SJSA1 (cell line): ENCODE results near the gene RPL19. TPM values are rescaled to one million over a fixed set of nuclear protein-coding genes. Genes with fewer than 3 reads are reported as not detected.

Source experiments
- DNase-seq, 2 experiments: peaks; one replicate each; pipeline ENCODE4 v3.0.0-alpha.2; 2015 to 2020; ENCODE audit warnings: low spot score in 2 of 2, low read depth in 1 of 2
- H3K27ac ChIP-seq: fragments of 250-450 bp; sonication (Bioruptor Pico); 2 replicates; pipeline ENCODE4 v1.5.1; 2020; ENCODE audit warnings: mild to moderate bottlenecking, moderate library complexity
- H3K27me3 ChIP-seq: fragments of 250-450 bp; sonication (Bioruptor Pico); replicated peaks from 2 replicates; pipeline ENCODE4 v1.5.1; 2020; ENCODE audit warnings: mild to moderate bottlenecking, moderate library complexity
- H3K36me3 ChIP-seq: fragments of 250-450 bp; sonication (Bioruptor Pico); 2 replicates; pipeline ENCODE4 v1.5.1; 2020; ENCODE audit warnings: mild to moderate bottlenecking
- H3K4me1 ChIP-seq: fragments of 250-450 bp; sonication (Bioruptor Pico); replicated peaks from 2 replicates; pipeline ENCODE4 v1.6.1; 2021; ENCODE audit warnings: mild to moderate bottlenecking
- H3K4me3 ChIP-seq: fragments of 250-450 bp; sonication (Bioruptor Pico); 2 replicates; pipeline ENCODE4 v1.5.1; 2020; ENCODE audit warnings: mild to moderate bottlenecking
- H3K9me3 ChIP-seq: fragments of 250-450 bp; sonication (Bioruptor Pico); replicated peaks from 2 replicates; pipeline ENCODE4 v1.5.1; 2020; ENCODE audit warnings: mild to moderate bottlenecking
- total RNA-seq: library from RNA; depleted of rRNA; stranded (reverse); fragments of >200 nt; shearing (Covaris generic); gene quantifications from 2 replicates; pipeline ENCODE4 v1.2.3, GENCODE V29; 2014

RPL19 gene
- total RNA-seq, 1 experiment from 2014 or later, result 1,822 TPM

DNA sequence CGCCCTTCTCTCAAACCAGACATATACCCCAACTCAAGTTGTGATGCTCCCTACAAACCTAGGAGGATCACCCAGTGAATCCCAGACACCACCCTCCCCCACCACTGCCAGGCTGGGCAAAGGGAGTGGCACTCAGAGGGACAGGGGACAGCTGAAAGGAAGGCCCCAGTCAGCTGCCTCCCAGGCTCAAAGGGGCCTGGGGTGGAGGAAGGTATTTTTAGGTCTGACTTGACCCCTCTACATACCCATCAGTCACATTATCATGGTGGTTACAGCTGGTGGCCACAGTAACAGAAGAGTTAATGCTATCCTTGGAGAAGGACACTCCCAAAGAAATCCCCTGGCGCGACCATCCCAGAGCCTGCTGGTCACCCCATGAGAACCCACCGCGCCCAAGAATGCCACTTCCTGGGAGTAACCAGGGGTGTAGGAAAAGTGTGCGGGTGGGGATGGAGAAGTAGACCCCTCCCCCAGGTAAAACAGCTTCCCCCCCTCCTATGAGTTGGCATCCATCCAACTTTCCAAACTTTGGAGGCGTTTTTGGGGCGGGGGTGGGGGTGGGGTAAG, 3.8 kb upstream of the RPL19 start:
- Histone ChIP-seq H3K27ac (no peak overlapping the region), H3K9me3 (no peaks in the 10 kb centered on the region), H3K4me1 (peaks cover 18% of the 10 kb centered on the region), H3K27me3 (no peaks in the 10 kb centered on the region), H3K36me3 (peaks cover 21% of the 10 kb centered on the region), H3K4me3 (peak overlapping the region; percentile 7; the same call in 1 of the 2 replicates)
- DNase-seq, result no peak

DNA sequence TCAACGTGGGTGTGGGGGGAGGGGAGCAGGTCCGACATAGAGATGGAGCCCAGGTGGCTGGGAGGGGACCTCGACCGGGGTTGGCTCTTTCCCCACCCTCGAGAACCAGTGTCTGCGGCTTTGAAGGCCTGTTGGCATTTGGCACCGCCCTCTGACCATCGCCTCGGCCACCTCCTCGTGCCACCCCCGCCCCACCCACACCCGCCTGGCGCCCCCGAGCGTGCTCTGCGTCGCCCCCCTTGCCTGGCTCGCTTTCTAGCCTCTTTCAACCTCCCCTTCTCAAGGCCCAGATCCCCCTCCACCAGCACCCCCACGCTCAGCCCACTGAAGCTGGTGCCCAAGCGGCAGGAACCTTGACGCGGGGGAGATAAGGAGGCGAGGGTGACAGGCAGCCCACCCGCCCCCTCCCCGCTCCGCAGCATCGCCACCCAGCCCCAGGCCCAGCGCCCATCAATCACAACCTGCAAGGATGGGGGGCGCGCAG, 3.2 kb upstream of the RPL19 start:
- Histone ChIP-seq H3K27me3 (no peaks in the 10 kb centered on the region), H3K4me1 (peaks cover 22% of the 10 kb centered on the region), H3K9me3 (no peaks in the 10 kb centered on the region), H3K27ac (no peak overlapping the region), H3K36me3 (peaks cover 21% of the 10 kb centered on the region), H3K4me3 (peak overlapping the region; percentile 64)
- DNase-seq, result no peak

- peaks cover 27% of the 10 kb centered on the region for H3K36me3 ChIP-seq
- peak; percentile 53 to 88 for DNase-seq
- no peak within 1 kb of the TSS for H3K27ac ChIP-seq
- no peaks in the 10 kb centered on the region for H3K27me3 ChIP-seq
- peaks cover 24% of the 10 kb centered on the region for H3K4me1 ChIP-seq
- H3K9me3 ChIP-seq, result no peaks in the 10 kb centered on the region
- peak within 1 kb of the TSS; percentile 64 for H3K4me3 ChIP-seq
Observed at GRCh38 chr17:39197380-39198185, 2.5 kb upstream of the RPL19 start, which contains the start of gene CACNB1. CACNB1 (minus strand) TSS chr17:39197669; CDS start chr17:39197495, 174 bp downstream.

- Histone ChIP-seq H3K9me3 (no peaks in the 10 kb centered on the region), H3K27ac (no peak overlapping the region), H3K4me1 (peaks cover 24% of the 10 kb centered on the region), H3K4me3 (peak overlapping the region; percentile 64), H3K27me3 (no peaks in the 10 kb centered on the region), H3K36me3 (peaks cover 33% of the 10 kb centered on the region)
- DNase-seq, result no peak
Observed at GRCh38 chr17:39198186-39198566, 1.9 kb upstream of the RPL19 start.

DNA sequence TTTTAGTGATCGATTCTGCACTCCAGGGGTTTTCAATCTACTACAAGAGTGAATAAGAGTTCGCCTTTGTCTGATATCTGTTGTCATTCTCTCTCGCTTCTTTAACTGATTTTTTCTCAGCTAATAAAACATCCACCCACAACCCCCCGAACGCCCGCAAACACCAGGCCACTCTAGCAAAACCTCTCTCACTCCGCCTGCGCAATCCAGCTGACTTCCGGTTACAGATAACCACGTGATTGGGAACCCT, 338 bp upstream of the RPL19 start:
- Histone ChIP-seq H3K36me3 (peaks cover 46% of the 10 kb centered on the region), H3K27ac (peak overlapping the region; percentile 100), H3K9me3 (no peaks in the 10 kb centered on the region), H3K27me3 (no peaks in the 10 kb centered on the region), H3K4me1 (peaks cover 24% of the 10 kb centered on the region), H3K4me3 (peak overlapping the region; percentile 60)
- DNase-seq, result peak in 1 of 2 experiments; percentile 92

DNA sequence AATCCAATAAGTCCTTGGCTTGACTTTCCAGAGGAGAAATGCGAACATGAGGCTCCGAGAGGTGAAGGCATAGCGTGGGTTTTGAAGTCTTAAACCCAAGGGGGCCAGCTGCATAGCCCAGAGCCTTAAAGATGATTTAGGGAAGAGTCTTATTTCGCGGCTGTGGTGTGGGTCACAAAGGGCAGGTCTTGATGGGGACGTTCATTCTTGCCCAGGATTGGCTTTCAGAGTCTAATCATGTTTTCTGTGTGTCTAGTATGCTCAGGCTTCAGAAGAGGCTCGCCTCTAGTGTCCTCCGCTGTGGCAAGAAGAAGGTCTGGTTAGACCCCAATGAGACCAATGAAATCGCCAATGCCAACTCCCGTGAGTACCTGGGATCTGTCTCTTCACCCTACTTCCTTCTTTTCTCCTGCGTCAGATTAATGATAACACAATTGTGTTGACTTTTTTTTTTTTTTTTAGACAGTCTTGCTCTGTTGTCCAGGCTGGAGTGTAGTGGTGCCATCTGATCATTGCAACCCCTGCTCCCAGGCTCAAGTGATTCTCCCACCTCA, 951 bp downstream of the RPL19 start:
- Histone ChIP-seq H3K36me3 (peaks cover 54% of the 10 kb centered on the region), H3K4me3 (peak overlapping the region; percentile 60), H3K9me3 (no peaks in the 10 kb centered on the region), H3K4me1 (peaks cover 24% of the 10 kb centered on the region), H3K27ac (peak overlapping the region; percentile 100), H3K27me3 (no peaks in the 10 kb centered on the region)
- no peak for DNase-seq

GRCh38 chr17:39204245-39204644, 4.2 kb downstream of the RPL19 start:
- DNase-seq, result no peak
- no peaks in the 10 kb centered on the region for H3K27me3 ChIP-seq
- H3K4me3 ChIP-seq, result no peak overlapping the region
- H3K36me3 ChIP-seq, result peaks cover 54% of the 10 kb centered on the region
- peaks cover 16% of the 10 kb centered on the region for H3K4me1 ChIP-seq
- H3K27ac ChIP-seq, result no peak overlapping the region
- H3K9me3 ChIP-seq, result no peaks in the 10 kb centered on the region

DNA sequence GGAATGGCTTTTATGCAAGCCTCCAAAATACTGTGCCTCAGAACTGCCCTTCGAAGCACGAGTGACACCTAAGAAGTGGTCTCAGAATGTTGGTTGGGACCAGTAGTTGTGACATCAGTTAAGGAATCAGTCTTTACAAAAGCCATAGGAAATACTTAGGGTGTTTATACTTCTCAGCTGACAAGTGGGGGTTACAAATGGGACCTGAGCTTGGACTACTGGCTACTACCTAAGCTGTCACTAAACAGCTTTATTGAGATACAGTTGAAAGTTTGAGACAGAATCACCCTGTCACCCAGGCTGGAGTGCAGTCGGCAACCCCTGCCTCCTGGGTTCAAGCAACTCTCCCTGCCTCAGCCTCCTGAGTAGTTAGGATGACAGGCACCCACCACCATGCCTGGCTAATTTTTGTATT, 5.0 kb downstream of the RPL19 start:
- H3K27ac ChIP-seq, result no peak overlapping the region
- no peaks in the 10 kb centered on the region; the same call in 1 of the 2 replicates for H3K27me3 ChIP-seq
- DNase-seq, result no peak
- H3K4me3 ChIP-seq, result no peak overlapping the region
- H3K9me3 ChIP-seq, result no peaks in the 10 kb centered on the region
- peaks cover 22% of the 10 kb centered on the region for H3K4me1 ChIP-seq
- peaks cover 54% of the 10 kb centered on the region for H3K36me3 ChIP-seq

DNA sequence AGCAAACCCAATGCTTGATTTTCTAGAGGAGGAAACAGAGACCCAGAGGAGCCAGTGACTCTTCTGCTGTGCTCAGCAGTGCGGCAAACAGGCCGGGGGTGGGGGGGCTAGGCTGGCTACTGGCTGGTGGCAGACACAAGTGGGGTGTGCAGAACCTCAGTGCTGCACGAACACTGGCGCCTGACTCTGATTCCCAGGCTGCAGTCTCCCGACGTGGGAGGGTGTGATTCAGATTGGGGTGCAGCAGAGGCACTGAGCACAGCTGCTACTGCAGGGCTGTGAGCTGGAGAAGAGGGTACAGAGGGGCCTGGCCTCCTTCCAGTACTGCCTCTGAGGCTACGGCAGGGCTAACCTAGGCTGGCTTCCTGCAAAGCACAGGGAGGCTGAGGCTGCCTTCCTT, 8.1 kb downstream of the RPL19 start:
- Histone ChIP-seq H3K27ac (no peak overlapping the region), H3K4me3 (no peak overlapping the region), H3K4me1 (peaks cover 11% of the 10 kb centered on the region), H3K9me3 (no peaks in the 10 kb centered on the region), H3K36me3 (peaks cover 25% of the 10 kb centered on the region), H3K27me3 (no peaks in the 10 kb centered on the region; the same call in 1 of the 2 replicates)
- no peak for DNase-seq

GRCh38 chr17:39208893-39209292, 8.8 kb downstream of the RPL19 start:
- Histone ChIP-seq H3K27ac (no peak overlapping the region), H3K36me3 (peaks cover 17% of the 10 kb centered on the region), H3K4me1 (peaks cover 11% of the 10 kb centered on the region), H3K4me3 (no peak overlapping the region), H3K27me3 (no peaks in the 10 kb centered on the region; the same call in 1 of the 2 replicates), H3K9me3 (no peaks in the 10 kb centered on the region)
- DNase-seq, result no peak

GRCh38 chr17:39209317-39210092, 9.4 kb downstream of the RPL19 start:
- peaks cover 11% of the 10 kb centered on the region for H3K4me1 ChIP-seq
- peak overlapping the region; percentile 18 for H3K4me3 ChIP-seq
- DNase-seq, result peak in 1 of 2 experiments; percentile 64
- no peaks in the 10 kb centered on the region; the same call in 1 of the 2 replicates for H3K27me3 ChIP-seq
- H3K36me3 ChIP-seq, result peaks cover 11% of the 10 kb centered on the region
- no peaks in the 10 kb centered on the region for H3K9me3 ChIP-seq
- no peak overlapping the region for H3K27ac ChIP-seq

- no peak for DNase-seq
- H3K4me3 ChIP-seq, result peak overlapping the region; percentile 18
- no peaks in the 10 kb centered on the region; the same call in 1 of the 2 replicates for H3K27me3 ChIP-seq
- H3K36me3 ChIP-seq, result peaks cover 5% of the 10 kb centered on the region
- H3K4me1 ChIP-seq, result peaks cover 11% of the 10 kb centered on the region
- H3K27ac ChIP-seq, result no peak overlapping the region
- H3K9me3 ChIP-seq, result no peaks in the 10 kb centered on the region
Observed at GRCh38 chr17:39210093-39210434, 10.0 kb downstream of the RPL19 start.

GRCh38 chr17:39212195-39212810, 12.2 kb downstream of the RPL19 start:
- no peak overlapping the region for H3K27ac ChIP-seq
- H3K9me3 ChIP-seq, result no peaks in the 10 kb centered on the region

More at GRCh38 chr17:39212195-39212810, 12.2 kb downstream of the RPL19 start:
- no peak for DNase-seq
- no peaks in the 10 kb centered on the region for H3K36me3 ChIP-seq
- H3K27me3 ChIP-seq, result peaks cover 4% of the 10 kb centered on the region; the same call in 1 of the 2 replicates
- no peak overlapping the region for H3K4me3 ChIP-seq
- peaks cover 11% of the 10 kb centered on the region for H3K4me1 ChIP-seq
